ENCODE data around the gene TOX2.

DNA sequence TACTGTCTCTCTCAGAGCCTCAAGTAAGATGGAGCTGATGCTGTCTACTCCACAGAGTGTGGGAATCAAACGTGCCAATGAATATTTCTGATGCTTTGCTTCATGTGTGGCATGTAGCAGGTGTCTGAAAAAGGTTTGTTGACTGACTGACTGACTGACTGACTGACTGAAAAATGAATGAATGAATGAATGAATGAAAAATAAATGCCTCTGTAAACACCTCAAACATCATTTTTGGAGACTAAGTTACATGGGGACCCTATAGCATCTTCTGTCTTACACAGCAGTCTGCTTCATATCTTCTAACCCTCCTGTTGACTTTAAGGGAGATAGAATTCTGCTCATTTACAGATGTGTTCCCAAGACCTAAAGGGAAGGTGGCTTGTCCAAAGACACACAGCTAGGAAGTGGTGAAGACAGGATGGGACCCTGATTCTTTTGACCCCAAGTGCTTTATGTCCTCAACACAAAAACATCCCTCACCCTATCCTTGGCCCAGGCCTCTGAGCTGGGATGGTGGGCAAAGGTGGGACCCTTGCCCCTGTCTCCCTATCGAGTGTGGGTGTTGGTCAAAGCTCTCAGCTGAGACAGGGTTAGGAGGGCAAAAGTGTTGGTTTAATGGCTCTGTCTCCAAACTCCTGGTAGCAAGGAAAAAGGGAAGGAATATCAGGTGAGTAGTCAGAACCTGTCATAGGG, 104.4 kb downstream of the TOX2 start:
- no peak for TF ChIP-seq EZH2phosphoT487 (IDR thresholded peaks at IDR 0.05; ENCODE audit: borderline replicate concordance, low read depth, low read length)
- TF ChIP-seq, protein P1, sequence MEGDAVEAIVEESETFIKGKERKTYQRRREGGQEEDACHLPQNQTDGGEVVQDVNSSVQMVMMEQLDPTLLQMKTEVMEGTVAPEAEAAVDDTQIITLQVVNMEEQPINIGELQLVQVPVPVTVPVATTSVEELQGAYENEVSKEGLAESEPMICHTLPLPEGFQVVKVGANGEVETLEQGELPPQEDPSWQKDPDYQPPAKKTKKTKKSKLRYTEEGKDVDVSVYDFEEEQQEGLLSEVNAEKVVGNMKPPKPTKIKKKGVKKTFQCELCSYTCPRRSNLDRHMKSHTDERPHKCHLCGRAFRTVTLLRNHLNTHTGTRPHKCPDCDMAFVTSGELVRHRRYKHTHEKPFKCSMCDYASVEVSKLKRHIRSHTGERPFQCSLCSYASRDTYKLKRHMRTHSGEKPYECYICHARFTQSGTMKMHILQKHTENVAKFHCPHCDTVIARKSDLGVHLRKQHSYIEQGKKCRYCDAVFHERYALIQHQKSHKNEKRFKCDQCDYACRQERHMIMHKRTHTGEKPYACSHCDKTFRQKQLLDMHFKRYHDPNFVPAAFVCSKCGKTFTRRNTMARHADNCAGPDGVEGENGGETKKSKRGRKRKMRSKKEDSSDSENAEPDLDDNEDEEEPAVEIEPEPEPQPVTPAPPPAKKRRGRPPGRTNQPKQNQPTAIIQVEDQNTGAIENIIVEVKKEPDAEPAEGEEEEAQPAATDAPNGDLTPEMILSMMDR (conservative IDR thresholded peaks at IDR 0.05; ENCODE audit: low read length), result no peak
